SU-DHL-6 (cell line): Measurements from ENCODE around the gene NFATC3.

ENCODE experiments used
- CTCF ChIP-seq: fragments of 200-600 bp; sonication (generic); IDR thresholded peaks from one replicate; pipeline ENCODE4 v1.5.1; 2017; ENCODE audit warnings: antibody characterized with exemption, mild to moderate bottlenecking, low read length, moderate library complexity; ENCODE audit not compliant: insufficient read depth, poor library complexity, severe bottlenecking
- EZH2phosphoT487 ChIP-seq: fragments of 200-600 bp; sonication (generic), shearing (Covaris generic); conservative IDR thresholded peaks from 2 replicates; pipeline ENCODE4 v1.6.1; 2018; ENCODE audit warnings: mild to moderate bottlenecking, antibody characterized with exemption, low read length, moderate library complexity, mixed read lengths

GRCh38 chr16:68111379-68111778 is 26.2 kb downstream of the NFATC3 start:
- TF ChIP-seq CTCF (no peak), EZH2phosphoT487 (no peak)
